Stimulated activated effector memory CD8-positive, alpha-beta T cell treated with anti-CD3 and anti-CD28 coated beads, Interleukin-12 subunit alpha, Interleukin-12 subunit beta, amount 100 ng/mL, for 72 hours (primary cell): Measurements from ENCODE around the gene TENM4.

ENCODE experiments used
- ATAC-seq: fragments of 150-1000 bp; cut with Tn5 transposase; 2 replicates; pipeline ENCODE4 v1.10.0; 2021
- DNase-seq, 2 donors: peaks; one replicate each; pipeline ENCODE4 v3.0.0; 2021 to 2022; ENCODE audit warnings: low spot score in 2 of 2
- H3K27ac Mint-ChIP-seq: one replicate; pipeline ENCODE4 v1.8.0; 2022; ENCODE audit warnings: mild to moderate bottlenecking, mixed read lengths
- H3K36me3 Mint-ChIP-seq: one replicate; pipeline ENCODE4 v1.8.0; 2022; ENCODE audit warnings: mild to moderate bottlenecking, mixed read lengths
- H3K4me1 Mint-ChIP-seq: one replicate; pipeline ENCODE4 v1.8.0; 2022; ENCODE audit warnings: mixed read lengths
- H3K4me3 Mint-ChIP-seq: one replicate; pipeline ENCODE4 v1.8.0; 2022; ENCODE audit warnings: mild to moderate bottlenecking, mixed read lengths
- H3K9me3 Mint-ChIP-seq: one replicate; pipeline ENCODE4 v1.8.0; 2022; ENCODE audit warnings: mixed read lengths

TENM4 gene

DNA sequence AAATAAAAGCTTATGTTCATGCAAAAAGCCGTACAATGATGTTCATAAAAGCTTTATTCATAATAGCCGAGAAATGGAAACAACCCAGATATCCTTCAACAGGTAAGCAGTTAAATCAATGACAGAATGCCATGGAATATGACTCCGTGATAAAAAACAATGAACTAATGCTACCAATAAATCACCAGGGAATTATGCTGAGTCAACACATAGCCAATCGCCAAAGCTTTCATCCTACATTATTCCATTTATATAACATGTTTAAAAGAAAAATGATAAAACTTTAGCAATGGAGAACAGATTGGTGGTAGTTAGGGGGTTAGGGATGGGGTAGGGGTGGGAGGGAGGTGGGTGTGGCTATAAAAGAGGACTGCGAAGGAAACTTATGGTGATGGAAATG, 356.4 kb downstream of the TENM4 start:
- H3K27ac Mint-ChIP-seq: no peak overlapping the region
- no peak overlapping the region for H3K4me3 Mint-ChIP-seq
- H3K4me1 Mint-ChIP-seq: no peaks in the 10 kb centered on the region
- H3K36me3 Mint-ChIP-seq: no peaks in the 10 kb centered on the region
- H3K9me3 Mint-ChIP-seq: peaks cover 2% of the 10 kb centered on the region
- no peak for DNase-seq
- no peak for ATAC-seq

DNA sequence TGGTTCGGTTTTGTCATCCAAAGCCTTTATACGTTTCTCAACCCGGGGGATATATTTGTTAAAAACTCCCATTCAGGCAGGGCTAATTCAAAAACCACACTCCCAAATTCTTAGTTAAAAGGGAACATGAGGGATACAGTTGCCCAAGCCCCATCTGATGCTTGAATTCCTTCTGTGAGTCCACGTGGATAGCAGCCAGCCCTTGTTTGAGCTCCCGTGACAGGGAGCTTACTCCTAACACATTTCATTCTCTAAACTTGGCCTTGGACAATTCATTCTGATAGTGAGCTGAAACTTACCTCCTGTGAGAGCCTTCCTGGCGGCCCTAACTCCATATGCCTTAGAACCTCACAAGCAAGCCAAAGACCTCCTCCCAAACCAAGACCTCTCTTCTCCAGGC, 357.5 kb downstream of the TENM4 start:
- DNase-seq (no peak), ATAC-seq (no peak)
- H3K9me3 Mint-ChIP-seq: peaks cover 2% of the 10 kb centered on the region
- no peak overlapping the region for H3K4me3 Mint-ChIP-seq
- no peaks in the 10 kb centered on the region for H3K36me3 Mint-ChIP-seq
- H3K27ac Mint-ChIP-seq: no peak overlapping the region
- no peaks in the 10 kb centered on the region for H3K4me1 Mint-ChIP-seq

DNA sequence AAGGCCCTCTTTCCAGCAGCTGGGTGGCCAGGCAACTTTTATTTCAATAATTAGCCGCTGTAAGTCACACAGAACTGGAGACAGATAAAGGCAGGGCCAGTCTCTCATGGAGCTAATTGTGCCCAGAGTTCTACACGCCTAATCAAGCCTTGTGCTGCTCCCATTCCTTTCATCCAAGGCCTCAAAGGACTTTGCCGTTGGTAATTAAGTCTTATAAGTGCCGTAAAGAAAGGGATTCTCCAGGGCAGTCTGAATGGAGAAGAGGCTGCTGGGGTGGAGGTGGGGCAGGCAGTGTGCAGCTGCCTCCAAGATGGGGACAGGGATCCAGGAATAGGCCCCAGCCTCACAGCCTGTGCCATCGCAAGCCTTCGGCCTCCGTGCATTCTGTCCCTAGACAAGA, 357.9 kb downstream of the TENM4 start:
- no peak for ATAC-seq
- Mint-ChIP-seq H3K4me1 (no peaks in the 10 kb centered on the region), H3K27ac (no peak overlapping the region), H3K4me3 (no peak overlapping the region), H3K36me3 (no peaks in the 10 kb centered on the region), H3K9me3 (peaks cover under 1% of the 10 kb centered on the region)
- no peak for DNase-seq

DNA sequence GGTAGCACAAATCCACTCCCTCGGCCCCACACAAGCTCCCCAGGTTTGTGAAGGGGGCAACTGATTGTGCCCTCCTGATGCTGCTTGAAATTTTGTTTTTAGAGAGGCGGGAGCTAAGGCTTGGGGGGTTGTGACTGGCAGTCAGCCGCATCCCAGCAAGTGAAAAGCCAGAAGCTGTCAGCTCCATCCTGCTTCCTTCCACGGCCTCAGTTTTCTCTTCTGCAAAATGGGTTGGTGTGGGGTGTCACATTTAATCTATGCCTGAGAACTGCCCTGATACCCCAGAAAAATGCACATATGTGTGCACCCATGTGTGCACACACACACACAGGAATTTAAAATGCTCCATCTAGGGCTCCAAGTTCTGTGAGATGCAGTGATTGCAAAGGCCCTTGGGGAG, 358.6 kb downstream of the TENM4 start:
- no peak overlapping the region for H3K27ac Mint-ChIP-seq
- no peaks in the 10 kb centered on the region for H3K4me1 Mint-ChIP-seq
- no peak overlapping the region for H3K4me3 Mint-ChIP-seq
- no peaks in the 10 kb centered on the region for H3K36me3 Mint-ChIP-seq
- no peaks in the 10 kb centered on the region for H3K9me3 Mint-ChIP-seq
- ATAC-seq: no peak
- DNase-seq: no peak

DNA sequence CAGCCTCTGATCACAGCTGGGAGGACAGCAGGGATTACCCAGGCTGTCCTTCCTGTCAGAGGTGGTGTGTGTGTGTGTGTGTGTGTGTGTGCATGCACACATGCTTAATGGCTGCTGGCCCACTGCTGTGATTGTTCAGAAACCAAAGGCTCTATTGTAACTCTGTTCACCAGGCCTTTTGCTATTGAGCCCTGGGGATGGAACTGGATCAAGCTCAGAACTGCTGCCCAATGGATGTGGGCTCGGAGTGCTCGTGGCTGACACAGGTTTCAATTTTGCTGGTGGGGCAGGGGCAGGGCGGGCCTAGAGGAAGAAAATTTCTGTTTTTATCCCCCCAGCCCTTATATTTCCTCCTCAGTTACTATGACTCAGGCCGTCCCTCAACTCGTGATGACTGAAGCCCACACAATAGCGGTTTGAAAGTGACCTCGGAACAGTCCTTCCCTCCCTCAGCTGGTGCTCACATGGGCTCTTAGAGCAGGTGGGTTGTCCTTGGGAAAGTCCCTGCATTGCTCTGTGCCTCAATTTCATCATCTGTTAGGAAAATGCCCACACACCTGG, 359.3 kb downstream of the TENM4 start:
- Mint-ChIP-seq H3K27ac (no peak overlapping the region), H3K4me3 (no peak overlapping the region), H3K36me3 (no peaks in the 10 kb centered on the region), H3K9me3 (no peaks in the 10 kb centered on the region), H3K4me1 (no peaks in the 10 kb centered on the region)
- peak; percentile 8 for ATAC-seq
- DNase-seq: no peak

DNA sequence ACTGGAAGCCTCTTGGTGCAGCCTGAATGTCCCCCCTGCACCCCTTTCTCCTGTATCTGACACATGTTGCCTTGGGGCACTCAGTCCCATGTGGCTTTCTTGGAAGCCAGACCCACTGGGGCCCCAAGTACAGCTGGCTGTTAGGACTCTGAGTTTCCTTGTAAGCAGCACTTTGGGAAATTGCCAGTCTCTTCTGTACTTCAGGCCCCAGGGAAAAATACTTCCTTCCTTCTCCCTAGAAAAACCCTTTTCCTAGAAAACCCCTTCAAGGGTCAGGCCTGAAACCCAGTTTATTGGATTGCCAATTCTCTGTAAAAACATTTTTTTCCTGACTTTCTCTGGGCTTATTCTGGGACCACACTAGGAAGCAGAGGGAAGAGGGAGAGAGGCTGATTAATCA, 360.3 kb downstream of the TENM4 start:
- H3K36me3 Mint-ChIP-seq: no peaks in the 10 kb centered on the region
- no peaks in the 10 kb centered on the region for H3K9me3 Mint-ChIP-seq
- no peak overlapping the region for H3K27ac Mint-ChIP-seq
- no peak overlapping the region for H3K4me3 Mint-ChIP-seq
- no peak for DNase-seq
- ATAC-seq: no peak
- no peaks in the 10 kb centered on the region for H3K4me1 Mint-ChIP-seq

DNA sequence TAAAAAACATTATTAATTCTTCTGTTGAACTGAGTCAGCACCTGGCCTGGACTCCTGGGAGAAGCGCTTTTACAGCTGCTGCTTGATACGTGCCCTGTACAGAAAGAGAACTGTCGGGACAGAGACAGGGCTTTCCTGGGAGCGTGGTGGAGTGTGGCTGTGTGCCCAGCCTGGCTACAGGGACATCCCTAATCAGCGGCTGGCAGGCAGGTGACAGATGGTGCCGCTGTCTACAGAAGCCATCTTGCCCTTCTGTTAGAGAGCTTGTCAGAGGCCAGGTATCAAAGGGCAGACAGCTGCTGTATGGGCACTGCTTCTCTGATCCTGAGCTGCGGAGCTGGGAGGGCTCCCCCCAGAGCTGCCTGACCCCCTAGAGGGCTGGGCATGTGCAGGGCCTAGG, 361.8 kb downstream of the TENM4 start:
- no peak overlapping the region for H3K4me3 Mint-ChIP-seq
- no peaks in the 10 kb centered on the region for H3K36me3 Mint-ChIP-seq
- no peak for DNase-seq
- H3K27ac Mint-ChIP-seq: no peak overlapping the region
- no peaks in the 10 kb centered on the region for H3K4me1 Mint-ChIP-seq
- H3K9me3 Mint-ChIP-seq: no peaks in the 10 kb centered on the region
- no peak for ATAC-seq

DNA sequence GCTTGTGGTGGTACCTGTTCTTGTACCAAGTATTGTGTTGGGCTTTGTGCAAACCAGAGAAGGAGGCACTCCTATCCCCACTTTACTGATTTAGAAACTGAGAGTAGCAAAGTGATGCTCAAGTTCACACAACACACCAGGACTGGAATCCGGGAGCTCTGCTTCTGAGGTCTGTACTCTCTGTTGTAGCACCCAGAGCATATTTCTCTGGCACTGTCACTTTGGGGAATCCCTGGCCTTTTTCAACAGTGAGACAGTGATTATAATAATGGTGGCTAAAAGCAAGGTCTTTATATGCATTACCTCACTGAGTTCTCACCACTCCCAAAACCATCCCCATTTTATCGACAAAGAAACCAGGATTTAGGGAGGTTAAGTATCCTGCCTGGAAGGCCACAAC, 362.4 kb downstream of the TENM4 start:
- no peaks in the 10 kb centered on the region for H3K36me3 Mint-ChIP-seq
- H3K4me1 Mint-ChIP-seq: no peaks in the 10 kb centered on the region
- H3K9me3 Mint-ChIP-seq: no peaks in the 10 kb centered on the region
- H3K4me3 Mint-ChIP-seq: no peak overlapping the region
- no peak for DNase-seq
- ATAC-seq: no peak
- H3K27ac Mint-ChIP-seq: no peak overlapping the region

DNA sequence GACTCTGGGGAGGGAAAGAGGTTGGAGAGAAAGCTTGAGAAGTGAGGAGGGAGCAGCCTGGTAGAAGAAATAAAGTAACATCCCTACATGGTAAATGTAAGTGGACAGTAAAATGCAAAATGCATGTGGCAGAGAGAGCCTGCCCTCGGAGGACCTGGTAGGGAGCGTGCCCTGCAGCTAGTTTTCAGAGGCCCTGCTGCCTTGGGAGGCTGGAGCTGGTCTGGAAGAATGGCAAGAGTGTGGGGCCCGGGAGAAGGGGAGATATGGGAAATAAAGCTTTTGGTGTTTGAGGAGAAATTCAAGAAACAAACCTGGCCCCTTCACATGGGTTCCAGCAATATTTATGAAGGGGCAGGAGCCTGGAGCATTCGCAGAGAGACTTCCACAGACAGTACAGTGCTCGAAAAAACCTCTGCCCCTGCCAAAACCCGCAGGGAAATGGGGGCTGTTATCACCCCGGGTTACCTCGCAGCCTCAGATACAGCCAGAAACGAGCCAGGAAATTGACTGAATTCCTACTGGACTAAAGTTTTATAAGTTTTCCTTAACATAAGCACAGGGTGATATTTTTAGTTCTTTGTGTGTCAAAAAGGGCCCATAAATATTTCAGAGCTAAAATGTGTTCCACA, 363.0 kb downstream of the TENM4 start:
- H3K27ac Mint-ChIP-seq: no peak overlapping the region
- no peak for ATAC-seq
- H3K4me1 Mint-ChIP-seq: no peaks in the 10 kb centered on the region
- DNase-seq: no peak
- H3K9me3 Mint-ChIP-seq: no peaks in the 10 kb centered on the region
- H3K36me3 Mint-ChIP-seq: no peaks in the 10 kb centered on the region
- no peak overlapping the region for H3K4me3 Mint-ChIP-seq

DNA sequence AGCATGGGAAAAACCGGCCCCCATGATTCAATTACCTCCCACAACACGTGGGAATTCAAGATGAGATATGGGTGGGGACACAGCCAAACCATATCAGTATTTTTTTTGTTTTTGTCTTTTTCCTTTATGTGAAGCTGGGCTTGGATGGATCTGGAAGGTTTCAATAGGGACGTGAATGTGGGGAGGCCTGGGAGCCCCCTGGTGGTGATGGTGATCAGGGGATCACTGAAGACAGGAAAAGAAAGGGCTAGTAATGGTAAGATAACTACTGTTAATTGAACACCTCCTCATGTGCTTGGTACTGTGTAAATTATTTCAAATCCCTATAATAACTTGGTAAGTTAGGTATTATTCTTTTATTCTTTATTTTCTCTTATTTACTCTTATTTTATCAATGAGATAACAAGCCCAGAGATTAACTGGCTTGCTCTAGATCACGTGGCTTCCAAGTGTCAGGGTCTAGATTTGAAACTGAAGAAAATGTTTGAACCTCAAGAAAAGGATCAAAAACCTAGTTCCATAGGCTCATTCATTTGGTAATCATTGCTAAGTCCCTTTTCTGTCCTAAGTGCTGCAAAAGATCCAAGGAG, 364.2 kb downstream of the TENM4 start:
- DNase-seq (no peak), ATAC-seq (no peak)
- Mint-ChIP-seq H3K4me1 (no peaks in the 10 kb centered on the region), H3K36me3 (no peaks in the 10 kb centered on the region), H3K4me3 (no peak overlapping the region), H3K27ac (no peak overlapping the region), H3K9me3 (no peaks in the 10 kb centered on the region)

DNA sequence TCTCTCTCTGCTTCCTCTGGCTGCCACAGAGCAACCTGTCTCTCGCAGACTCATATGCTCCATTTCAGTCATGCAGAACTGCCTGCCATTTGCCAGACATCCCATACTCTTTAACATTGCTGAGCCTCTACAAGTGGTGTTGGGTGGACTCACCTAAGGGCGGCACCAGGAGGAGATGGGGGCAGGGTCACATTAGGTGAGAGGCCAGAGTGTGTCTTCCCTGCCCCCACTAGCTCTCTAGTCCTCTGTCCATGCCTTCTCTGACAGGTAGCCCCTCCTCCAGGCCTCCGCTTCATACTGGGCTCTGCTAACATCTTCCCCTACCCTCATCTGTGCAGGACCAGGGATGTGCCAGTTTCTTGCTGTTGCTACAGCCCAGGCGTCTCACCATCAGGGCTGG, 366.3 kb downstream of the TENM4 start:
- Mint-ChIP-seq H3K36me3 (no peaks in the 10 kb centered on the region), H3K4me3 (no peak overlapping the region), H3K27ac (no peak overlapping the region), H3K9me3 (no peaks in the 10 kb centered on the region), H3K4me1 (no peaks in the 10 kb centered on the region)
- ATAC-seq (peak; percentile 24), DNase-seq (no peak)

DNA sequence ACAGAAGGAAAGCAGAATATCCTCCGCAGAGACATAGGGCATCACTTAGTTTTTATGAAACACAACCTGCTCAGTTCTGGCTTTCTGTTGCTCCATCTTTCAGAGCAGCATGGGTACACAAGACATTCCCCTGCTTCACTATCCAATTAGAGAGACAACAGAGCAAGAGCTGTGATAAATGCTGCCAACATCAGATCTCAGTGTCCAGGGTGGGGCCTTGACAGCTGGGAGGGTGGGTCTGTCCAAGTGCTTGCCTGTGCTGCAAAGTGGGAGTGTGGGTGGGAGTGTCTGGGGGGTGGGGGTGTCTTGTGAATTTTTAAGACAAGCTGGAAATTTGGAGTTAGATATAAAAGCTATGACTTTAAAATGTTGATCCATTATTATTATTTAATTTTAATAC, 369.6 kb downstream of the TENM4 start:
- Mint-ChIP-seq H3K36me3 (no peaks in the 10 kb centered on the region), H3K9me3 (no peaks in the 10 kb centered on the region), H3K4me1 (peaks cover 6% of the 10 kb centered on the region), H3K27ac (no peak overlapping the region), H3K4me3 (no peak overlapping the region)
- DNase-seq (no peak), ATAC-seq (no peak)

DNA sequence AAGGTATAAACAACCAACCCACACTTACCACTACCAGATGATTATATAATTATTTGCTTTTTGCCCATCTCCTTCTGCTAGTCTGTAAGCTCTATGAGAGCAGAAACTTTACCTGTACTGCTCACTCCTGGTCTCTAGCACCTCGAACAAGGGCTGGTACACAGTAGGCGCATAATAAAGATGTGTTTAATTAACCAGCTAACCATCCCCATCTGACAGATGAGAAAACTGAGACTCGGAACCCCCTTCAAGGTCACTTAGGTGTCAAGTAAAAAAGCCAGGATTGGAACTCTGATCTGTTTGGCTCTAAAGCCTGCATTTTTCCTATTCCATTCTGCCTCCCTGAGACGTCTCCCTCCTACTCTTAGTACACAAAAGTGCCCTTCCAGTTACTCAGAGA, 370.3 kb downstream of the TENM4 start:
- H3K27ac Mint-ChIP-seq: no peak overlapping the region
- H3K4me3 Mint-ChIP-seq: no peak overlapping the region
- DNase-seq (no peak), ATAC-seq (no peak)
- no peaks in the 10 kb centered on the region for H3K36me3 Mint-ChIP-seq
- peaks cover 6% of the 10 kb centered on the region for H3K4me1 Mint-ChIP-seq
- no peaks in the 10 kb centered on the region for H3K9me3 Mint-ChIP-seq

DNA sequence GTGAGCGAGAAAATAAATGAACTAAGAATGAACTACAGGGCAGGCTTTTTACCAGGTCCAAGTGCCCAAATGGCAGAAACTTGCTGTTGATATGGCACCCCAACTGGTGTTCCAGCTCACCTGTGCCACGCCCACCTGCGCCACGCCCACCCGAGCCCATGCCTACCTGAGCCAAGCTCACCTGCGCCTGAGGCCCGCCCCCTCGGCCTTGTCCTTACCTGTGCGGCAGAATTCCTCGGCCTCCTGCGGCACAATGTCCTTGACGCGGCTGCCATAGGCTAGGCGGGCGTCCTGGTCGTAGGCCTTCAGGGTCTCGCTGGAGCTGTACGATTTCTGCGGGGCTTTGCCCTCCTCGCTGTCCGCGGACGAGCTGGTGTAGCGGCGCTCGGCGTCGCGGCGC, 371.3 kb downstream of the TENM4 start:
- no peak overlapping the region for H3K27ac Mint-ChIP-seq
- H3K4me1 Mint-ChIP-seq: peaks cover 6% of the 10 kb centered on the region
- no peaks in the 10 kb centered on the region for H3K36me3 Mint-ChIP-seq
- ATAC-seq (no peak), DNase-seq (no peak)
- no peaks in the 10 kb centered on the region for H3K9me3 Mint-ChIP-seq
- no peak overlapping the region for H3K4me3 Mint-ChIP-seq

DNA sequence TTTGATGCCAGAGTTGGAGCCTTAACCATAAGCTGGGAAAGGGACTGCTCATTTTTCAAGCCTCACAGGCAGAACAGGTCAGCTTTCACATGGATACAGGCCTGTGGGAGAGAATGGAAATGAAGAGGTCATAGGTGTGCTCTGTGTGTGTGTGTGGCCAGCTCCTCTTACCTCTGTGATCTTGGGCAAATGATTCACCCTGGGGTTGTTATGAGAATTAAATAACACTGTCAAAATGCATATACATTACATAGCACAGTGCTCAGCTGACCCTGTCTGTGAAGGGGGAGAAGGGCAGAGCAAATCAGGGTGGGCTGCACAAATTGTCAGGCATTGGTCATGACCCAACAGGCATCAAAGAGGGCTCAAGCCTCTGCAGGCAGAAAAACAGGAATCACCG, 372.5 kb downstream of the TENM4 start:
- H3K4me3 Mint-ChIP-seq: no peak overlapping the region
- no peak for DNase-seq
- no peak overlapping the region for H3K27ac Mint-ChIP-seq
- no peaks in the 10 kb centered on the region for H3K36me3 Mint-ChIP-seq
- no peak for ATAC-seq
- H3K9me3 Mint-ChIP-seq: no peaks in the 10 kb centered on the region
- H3K4me1 Mint-ChIP-seq: peaks cover 6% of the 10 kb centered on the region

DNA sequence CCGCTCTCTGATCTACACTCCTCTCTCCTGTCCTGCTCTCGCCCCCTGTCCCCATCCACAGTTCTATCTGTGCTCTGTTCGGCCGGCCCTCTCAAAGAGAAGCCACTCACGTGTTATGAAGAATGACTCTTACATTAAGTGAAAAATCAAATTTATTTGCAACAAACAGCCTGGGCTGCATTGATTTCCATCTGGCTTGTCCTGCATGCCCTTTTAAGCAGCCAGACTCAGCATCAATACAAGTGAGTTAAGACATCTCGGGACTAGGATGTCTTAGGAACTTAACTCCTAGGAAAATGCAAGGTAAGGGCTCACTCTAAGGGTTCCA, 373.5 kb downstream of the TENM4 start:
- Mint-ChIP-seq H3K36me3 (no peaks in the 10 kb centered on the region), H3K9me3 (no peaks in the 10 kb centered on the region), H3K4me3 (no peak overlapping the region), H3K27ac (no peak overlapping the region), H3K4me1 (peaks cover 6% of the 10 kb centered on the region)
- ATAC-seq: no peak
- no peak for DNase-seq
